Effector CD8-positive, alpha-beta T cell (primary cell): ENCODE measurements around the gene FANCL.
"Not testable (repeated sequence)": the region's sequence is repeated elsewhere in the genome, so short reads cannot be mapped to it uniquely, and the experiment has no call there.

Experiments
- DNase-seq: peaks from one replicate; lab custom pipeline; 2025; lab: John Stamatoyannopoulos, UW
- total RNA-seq, 4 experiments: gene quantifications; one replicate each; lab custom pipeline; 2026; lab: John Stamatoyannopoulos, UW

FANCL gene
- 6.3 to 18.2 (median 14.4) reads per million in 4 experiments for total RNA-seq

DNA sequence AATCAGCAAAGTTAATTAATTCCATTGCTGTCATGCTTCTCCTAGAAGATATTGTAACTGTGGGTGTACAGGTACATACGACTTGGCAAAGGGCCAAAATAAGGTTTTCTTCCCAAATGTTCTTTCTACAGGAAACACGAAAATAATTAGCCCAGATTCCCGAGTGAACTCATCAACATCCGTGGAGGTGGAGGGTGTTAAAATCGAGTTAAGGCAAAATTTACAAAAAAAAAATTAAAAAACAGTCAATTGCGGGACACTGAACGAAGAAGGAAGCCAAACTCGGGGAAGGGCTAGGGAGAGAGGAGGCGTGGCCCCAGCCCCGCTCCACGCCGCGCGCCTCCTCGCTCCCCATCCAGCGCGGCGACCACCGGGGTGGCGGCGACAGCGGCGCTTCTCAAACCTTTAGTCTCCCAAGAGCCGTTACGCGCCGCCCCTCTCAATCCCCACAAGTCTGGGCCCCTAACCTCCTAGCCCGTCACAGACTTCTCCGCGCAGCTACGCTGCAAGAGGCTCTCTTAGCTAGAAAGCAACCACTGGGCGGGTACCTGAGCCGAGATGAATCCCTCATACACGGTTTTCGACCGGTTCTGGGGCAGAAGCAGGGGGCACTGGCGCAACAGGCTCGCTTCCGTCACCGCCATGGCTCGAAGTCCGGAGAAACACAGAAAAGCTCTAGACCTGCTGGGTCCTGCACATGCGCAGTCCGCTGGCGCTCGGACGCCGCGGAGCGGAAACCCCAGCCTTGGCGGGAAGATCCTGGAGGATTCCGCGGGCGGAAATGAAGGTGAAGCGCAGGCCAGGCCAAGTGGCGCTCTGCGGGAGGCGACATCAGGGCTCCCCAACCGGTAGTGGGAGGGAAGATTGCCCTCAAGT lies at the start of gene FANCL:
Gene FANCL, minus strand, starts transcription at position 656 of the 876 bp plus-strand sequence. Its CDS starts 12 bp downstream, at position 644.
- peak; percentile 38 for DNase-seq

DNA sequence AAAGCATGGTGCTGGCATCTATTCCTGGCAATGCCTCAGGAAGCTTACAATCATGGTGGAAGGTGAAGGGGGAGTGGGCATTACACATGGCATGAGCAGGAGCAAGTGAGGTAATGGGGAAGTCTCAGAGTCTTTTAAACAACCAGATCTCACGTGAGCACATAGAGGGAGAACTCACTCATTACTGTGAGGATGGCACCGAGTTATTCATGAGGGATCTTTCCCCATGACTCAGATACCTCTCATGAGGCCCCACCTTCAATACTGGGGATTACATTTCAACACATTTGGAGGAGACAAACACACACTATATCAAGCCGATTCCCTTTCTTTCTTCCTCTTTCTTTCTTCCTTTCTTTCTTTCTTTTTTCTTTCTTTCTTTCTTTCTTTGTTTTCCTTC lies 47.9 kb upstream of the FANCL start:
- no peak for DNase-seq

DNA sequence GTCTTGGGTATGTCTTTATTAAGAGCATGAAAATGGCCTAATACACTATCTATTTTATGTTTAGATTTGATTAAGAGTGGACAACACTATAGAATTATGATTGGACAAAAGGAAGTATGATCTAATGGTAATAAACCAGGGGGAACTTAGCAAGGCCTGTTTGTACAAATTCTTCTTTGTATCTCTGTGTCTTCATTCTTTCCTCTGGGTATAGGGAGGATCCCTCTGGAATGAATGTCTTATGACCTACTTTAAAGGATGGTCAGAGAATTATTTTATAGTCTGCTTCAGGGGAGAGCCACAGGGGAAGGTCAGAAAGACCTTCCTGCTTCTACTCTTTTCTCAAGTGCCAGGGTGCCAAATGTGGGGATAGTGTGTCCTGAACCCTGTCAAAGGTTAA lies 42.8 kb upstream of the FANCL start:
- DNase-seq = no peak

DNA sequence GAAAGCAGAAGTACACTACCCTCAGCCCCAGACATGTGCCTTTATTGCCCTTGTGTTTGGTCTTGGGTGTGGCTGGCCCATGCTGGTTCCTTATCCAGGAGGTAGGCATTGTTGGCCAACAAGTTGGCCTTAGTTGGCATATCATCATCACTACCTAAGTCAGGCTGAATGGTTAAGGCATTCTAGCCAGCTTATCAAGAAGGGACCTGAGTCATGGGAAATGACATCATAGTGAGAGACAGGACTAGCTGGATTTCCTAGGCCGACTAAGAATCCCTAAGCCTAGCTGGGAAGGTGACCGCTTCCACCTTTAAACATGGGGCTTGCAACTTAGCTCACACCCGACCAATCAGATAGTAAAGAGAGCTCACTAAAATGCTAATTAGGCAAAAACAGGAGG lies 34.0 kb upstream of the FANCL start:
- not testable (repeated sequence) for DNase-seq

DNA sequence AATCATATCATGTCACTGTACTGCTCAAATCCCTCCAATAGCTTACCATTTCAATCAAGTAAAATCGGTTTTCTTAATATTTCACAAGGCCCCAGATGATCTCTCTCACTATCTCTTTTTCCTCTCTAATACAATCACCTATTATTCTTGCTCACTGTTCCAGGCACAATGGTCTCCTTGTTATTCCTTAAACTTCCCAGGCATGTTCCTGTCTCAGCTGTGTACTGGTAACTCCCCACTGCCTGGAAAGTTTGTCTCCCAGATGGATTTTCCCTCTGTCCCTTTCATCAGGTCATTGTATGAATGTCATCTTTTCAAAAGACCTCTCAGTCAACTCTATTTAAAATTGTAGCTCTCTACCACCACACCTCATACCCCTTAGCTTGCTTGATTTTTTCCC lies 30.7 kb upstream of the FANCL start:
- DNase-seq = no peak

DNA sequence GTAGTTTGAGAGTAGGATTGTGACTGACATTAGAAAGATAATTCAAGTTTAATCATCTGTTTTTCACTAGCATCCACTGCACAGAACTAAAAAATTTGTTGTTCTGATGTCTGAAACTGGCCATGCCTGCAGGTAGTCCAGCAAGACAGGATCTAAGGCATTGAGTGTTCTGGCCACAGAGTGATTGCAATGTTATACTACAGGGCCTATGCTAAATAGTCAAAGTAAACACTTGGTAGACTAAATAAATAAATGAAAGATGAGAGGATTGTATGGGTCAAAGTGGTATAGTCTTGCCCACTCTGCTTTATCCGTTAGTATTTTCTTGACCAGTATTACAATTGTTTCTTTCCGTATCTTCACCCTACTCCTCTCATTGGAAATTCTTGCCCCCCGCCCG lies 27.6 kb upstream of the FANCL start:
- no peak for DNase-seq

DNA sequence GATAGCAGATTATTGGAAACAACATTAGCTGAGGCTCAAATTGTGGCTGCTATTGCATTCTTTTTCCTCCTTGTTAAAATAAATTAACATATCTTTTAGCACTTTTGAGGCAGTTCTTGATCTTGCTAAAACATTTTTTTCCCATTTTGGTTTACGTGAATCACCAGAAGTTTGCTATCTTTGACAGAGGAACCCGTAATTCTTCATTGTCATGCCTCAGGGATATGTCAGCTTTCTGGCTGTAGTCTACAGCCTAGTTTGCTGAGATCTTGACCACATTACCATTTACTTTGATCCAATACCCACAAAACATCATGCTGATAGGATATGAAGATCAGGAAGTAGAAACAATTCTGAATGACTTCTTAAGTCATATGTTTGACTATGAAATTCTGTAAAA lies 25.1 kb upstream of the FANCL start:
- DNase-seq = no peak

DNA sequence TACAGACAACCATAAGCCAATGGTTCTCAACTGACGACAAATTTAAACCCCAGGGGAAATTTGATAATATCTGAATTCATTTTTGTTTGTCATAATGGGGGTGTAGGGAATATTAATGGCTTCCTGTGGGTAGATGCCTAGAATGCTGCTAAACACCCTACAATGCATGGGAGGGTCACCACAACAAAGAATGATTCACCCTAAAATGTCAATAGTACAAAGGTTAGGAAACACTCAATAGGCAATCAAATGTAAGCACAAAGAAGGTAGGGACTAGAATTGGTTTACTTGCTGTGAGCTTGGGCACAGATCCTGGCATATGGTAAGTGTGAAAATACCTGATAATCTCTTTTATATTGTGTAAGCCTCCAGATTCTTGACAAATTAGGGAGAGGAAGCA lies 20.1 kb upstream of the FANCL start:
- no peak for DNase-seq

DNA sequence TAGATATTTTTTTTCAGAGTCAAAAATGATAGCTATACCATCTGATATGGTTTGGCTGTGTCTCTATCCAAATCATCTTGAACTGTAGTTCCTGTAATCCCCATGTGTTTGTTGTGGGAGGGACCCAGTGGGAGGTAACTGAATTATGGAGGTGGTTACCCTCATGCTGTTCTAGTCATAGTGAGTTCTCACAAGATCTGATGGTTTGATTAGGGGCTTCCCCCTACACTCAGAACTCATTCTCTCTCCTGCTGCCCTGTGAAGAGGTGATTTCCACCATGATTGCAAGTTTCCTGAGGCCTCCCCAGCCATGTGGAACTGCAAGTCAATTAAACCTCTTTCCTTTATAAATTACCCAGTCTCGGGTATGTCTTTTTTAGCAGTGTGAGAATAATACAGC lies 17.3 kb upstream of the FANCL start:
- not testable (repeated sequence) for DNase-seq

DNA sequence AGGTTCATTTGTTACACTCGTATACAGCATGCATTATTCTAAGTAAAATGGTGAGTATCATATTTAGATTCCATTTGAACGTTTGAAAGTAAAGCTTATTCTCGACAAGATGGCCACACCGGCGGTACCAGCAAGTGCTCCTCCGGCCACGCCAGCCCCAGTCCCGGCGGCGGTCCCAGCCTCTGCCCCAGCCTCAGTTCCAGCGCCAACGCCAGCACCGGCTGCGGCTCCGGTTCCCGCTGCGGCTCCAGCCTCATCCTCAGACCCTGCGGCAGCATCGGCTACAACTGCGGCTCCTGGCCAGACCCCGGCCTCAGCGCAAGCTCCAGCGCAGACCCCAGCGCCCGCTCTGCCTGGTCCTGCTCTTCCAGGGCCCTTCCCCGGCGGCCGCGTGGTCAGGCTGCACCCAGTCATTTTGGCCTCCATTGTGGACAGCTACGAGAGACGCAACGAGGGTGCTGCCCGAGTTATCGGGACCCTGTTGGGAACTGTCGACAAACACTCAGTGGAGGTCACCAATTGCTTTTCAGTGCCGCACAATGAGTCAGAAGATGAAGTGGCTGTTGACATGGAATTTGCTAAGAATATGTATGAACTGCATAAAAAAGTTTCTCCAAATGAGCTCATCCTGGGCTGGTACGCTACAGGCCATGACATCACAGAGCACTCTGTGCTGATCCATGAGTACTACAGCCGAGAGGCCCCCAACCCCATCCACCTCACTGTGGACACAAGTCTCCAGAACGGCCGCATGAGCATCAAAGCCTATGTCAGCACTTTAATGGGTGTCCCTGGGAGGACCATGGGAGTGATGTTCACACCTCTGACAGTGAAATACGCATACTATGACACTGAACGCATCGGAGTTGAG lies 10.4 kb upstream of the FANCL start:
- DNase-seq = not testable (repeated sequence)

DNA sequence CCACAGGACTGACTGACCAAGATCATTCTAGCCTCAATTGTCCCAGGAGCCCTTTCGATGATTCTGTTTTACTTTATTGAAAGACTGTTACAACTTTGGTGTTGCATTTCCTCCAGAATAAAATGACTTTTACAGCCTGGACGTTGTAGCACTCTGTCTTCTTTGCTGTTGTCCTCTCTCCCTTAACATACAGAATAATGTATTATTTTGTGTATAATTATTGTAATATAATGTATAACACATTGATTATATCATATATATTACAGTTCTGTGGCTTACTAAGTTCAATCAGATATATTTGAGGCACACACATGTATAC lies 380 bp upstream of the FANCL start:
- DNase-seq = no peak

DNA sequence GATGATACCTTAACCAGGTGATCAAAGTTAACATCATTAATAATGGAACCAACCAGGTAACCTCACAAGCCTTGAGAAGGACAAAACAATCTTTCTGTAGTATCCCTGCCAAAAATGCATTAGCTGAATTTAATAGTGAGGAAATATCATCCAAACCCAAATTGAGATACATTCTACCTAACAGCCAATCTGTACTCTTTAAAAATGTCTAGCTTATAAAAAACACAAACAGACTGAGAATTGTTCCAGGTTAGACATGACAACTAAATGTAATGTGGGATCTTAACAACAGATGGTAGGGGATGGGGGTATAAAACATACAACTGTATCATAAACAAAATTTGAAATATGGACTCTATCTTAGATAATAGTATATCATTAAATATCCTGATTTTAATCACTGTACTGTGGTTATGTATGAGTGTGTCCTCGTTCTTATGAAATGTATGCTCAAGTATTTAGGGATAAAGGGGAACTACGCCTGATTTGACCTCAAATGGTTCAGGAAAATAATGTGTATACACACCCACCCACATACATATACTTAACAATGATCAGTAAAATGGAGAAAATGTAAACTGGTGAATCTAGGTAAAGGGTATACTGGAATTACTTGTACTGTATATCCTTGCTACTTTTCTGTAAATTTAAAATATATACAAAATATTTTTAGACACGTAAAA lies 1.7 kb downstream of the FANCL start:
- DNase-seq = no peak

DNA sequence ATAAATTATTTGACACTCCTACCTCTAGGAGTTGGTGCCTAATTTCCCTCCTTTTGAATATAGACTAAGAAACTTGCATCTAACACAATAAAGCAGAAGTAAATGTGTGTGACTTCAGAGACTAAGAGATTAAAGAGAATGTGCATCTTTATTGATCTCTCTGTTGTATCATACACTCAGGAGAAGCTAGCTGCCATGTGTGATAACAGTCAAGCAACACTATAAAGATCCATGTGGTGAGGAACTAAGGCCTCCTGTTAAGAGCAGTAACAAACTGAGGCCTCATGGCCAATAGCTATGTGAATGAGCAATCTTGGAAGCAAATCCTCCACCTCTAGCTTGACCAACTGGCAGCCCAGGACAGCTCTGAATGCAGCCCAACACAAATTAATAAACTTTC lies 3.4 kb downstream of the FANCL start:
- no peak for DNase-seq

DNA sequence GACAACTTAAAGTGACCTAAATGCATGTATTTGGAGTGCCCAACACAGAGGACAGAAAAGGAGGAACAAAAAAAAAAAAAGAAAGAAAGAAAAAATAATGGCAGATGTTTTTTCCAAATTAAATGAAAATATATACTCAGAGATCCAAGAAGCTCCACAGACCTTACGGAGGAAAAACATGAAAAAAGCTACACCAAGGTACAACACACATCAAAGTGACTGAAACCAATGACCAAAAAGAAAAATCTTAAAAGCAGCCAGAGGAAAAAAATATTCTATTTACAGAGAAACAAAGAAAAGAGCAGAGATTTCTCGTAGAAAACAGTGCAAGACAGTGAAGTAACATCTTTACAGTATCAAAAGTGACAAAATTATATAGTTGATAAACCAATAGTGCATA lies 5.1 kb downstream of the FANCL start:
- no peak for DNase-seq

DNA sequence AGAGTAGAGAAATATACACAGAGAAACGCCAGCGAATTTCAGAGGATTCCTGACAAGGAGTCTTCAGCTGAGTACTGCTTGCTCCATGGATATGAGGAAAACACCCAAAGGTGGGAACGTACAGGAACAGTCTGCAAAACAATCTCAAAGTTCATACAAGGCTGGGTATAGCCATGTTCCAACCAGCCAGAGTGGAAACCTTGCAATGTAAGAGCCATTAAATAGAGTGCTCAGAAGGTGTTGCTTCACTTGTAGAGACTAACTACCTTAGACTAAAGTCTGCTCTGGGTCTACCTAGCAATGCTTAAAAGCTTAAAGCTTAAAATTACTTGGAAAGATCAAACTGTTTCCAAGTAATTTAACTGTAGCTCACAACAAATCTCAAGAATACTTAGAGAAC lies 6.0 kb downstream of the FANCL start:
- DNase-seq = no peak

DNA sequence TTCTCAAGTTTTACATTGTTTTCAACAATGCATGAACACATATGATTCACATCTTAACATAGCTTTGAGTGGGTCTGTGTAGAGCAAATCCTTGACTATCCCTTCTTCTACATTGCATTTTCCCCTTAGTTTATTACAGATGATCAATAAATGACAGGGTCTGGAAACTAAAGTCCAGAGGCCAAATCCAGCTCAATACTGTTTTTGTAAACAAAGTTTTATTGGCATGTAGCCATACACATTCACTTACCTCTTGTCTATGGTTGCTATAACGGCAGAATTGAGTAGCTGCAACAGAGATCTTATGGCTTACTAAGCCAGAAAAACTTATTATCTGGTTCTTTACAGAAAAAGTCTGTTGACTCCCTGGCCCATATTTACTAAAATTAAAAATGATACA lies 12.8 kb downstream of the FANCL start:
- no peak for DNase-seq

DNA sequence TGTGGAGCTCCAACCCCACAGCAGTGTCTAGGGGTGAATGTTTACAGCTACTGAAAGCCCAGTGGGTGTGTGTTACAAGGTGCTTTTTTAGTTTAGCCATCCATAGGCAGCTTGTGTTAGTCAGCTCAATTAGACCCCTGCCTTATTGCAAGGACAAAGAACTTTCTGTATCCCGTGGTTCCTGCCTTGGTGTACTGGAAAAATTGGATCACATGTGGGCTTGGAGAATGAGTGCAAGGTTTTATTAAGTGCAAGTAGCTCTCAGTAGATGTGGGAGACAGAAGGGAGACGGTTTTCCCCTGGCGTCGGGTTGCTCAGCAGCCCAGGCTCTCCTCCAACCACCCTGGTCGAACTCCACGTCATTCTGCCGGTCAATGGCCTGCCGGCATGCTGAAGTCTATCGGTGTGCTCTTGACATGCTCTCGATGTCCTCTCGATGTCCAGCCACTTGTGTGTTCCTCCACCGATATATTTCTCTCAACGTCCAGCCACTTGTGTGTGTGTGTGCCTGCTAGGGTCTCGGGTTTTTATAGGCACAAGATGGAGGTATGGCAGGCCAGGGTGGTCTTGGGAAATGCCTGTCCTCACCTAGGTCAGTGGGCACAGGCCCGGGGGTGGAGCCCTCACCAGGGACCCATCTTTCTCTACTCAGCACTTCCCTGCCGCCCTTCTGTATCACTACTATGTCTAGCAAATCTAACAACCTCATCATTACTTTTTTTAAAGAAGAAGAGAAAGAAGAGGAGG lies 13.8 kb downstream of the FANCL start:
- DNase-seq = no peak

DNA sequence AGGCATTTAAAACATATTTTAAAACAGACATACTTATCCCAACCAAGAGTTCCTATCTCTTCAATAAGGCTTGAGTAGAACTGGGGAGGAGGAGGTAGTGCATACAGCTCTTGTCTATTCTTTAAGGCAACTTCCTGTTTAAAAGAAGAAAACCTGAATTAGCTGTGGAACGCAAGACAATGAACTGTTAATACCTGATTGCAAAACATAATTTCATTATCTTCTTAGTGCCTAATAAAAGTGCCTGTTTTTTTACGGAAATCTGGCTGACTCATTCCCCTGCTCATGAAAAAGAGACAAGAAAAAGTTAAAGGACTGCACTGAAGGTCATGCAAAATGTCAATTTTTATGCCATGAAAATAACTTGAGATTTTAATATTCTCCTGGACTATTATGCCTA lies 19.2 kb downstream of the FANCL start:
- DNase-seq = no peak

DNA sequence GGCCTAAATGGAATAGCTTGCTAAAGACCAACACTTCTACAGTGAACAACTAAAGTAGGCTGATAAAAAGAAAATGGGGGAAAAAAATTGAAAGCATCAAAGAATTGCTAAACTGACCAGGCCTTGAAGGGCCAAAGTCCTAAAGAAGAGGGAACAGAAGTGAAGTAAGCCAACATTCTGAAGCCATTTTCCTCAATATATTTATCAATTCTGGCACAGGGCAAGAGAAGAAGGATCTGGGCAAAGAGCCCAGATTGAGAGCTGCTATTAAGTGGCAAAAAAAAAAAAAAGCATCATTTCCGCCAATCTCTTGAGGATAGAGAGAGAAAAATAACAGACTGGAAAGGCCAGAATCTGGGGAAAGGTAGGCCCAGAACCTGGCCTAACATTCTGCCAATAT lies 25.7 kb downstream of the FANCL start:
- DNase-seq = no peak

DNA sequence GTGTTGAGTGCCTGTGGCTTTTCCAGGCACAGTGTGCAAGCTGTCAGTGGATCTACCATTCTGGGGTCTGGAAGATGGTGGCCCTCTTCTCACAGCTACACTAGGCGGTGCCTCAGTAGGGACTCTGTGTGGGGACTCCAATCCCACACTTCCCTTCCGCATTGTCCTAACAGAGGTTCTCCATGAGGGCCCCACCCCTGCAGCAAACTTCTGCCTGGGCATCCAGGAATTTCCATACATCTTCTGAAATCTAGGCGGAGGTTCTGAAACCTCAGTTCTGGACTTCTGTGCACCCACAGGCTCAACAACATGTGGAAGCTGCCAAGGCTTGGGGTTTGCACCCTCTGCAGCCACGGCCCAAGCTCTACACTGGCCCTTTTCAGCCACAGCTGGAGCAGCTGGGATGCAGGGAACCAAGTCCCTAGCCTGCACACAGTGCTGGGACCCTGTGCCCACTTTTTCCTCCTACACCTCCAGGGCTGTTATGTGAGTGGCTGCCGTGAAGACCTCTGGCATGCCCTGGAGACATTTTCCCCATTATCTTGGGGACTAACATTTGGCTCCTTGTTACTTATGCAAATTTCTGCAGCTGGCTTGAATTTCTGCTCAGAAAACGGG lies 30.1 kb downstream of the FANCL start:
- not testable (repeated sequence) for DNase-seq

DNA sequence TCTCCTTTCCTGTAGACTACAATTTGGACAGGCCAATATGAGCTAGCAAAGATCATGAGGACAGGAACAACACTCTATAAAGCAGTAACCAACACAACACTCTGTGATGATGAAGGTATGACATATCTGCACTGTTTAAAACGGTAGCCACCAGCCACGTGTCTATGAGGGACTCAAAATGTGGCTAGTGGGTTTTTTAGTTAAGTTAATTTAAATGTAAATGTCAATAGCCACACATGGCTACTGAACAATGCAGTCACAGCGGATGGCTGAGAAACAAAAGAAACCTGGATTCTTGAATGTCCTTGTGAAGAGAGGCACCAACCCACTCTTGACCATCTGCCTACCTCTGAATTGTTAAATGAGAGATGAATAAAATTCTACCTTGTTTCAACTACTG lies 33.9 kb downstream of the FANCL start:
- no peak for DNase-seq
